A673 (cell line): ENCODE data around the gene PEAR1. TPM values are rescaled to one million over a fixed set of nuclear protein-coding genes. Genes with fewer than 3 reads are reported as not detected.

Experiments used
- BruUV-seq: library from RNA; stranded (reverse); fragments of 400-500 nt; replicated peaks from 2 replicates; lab custom pipeline; 2021; lab: Mats Ljungman, UMichigan
- CTCF ChIA-PET: fragments of 300-600 bp; sonication (Branson Sonifier 250); formaldehyde crosslinking; loops from one replicate; lab custom pipeline; 2022; ENCODE audit warnings: antibody characterized with exemption; lab: Charles Lee
- POLR2A ChIA-PET: fragments of 300-600 bp; sonication (Branson Sonifier 250); formaldehyde crosslinking; loops from one replicate; lab custom pipeline; 2022; ENCODE audit warnings: antibody characterized with exemption; ENCODE audit not compliant: low non-redundant PET; lab: Charles Lee
- DNase-seq: peaks from one replicate; pipeline ENCODE4 v3.0.0-alpha.2; 2015; ENCODE audit warnings: low spot score
- H3K27ac ChIP-seq: fragments of 200-600 bp; sonication (generic); 2 replicates; pipeline ENCODE4 v1.5.1; 2016; ENCODE audit warnings: mixed run types, low read depth, mild to moderate bottlenecking, mixed read lengths, antibody characterized with exemption, low read length; ENCODE audit not compliant: poor library complexity, severe bottlenecking
- H3K27me3 ChIP-seq: fragments of 200-600 bp; sonication (generic); replicated peaks from 2 replicates; pipeline ENCODE4 v1.6.1; 2017; ENCODE audit warnings: mixed run types, low read depth, mild to moderate bottlenecking, mixed read lengths, antibody characterized with exemption, low read length; ENCODE audit not compliant: insufficient read depth, poor library complexity
- H3K36me3 ChIP-seq: fragments of 200-600 bp; sonication (generic); 2 replicates; pipeline ENCODE4 v1.6.1; 2016; ENCODE audit warnings: mixed run types, mild to moderate bottlenecking, mixed read lengths, antibody characterized with exemption, low read length; ENCODE audit not compliant: insufficient read depth, poor library complexity, severe bottlenecking
- H3K4me1 ChIP-seq: fragments of 200-600 bp; sonication (generic); 2 replicates; pipeline ENCODE4 v1.6.1; 2017; ENCODE audit warnings: mixed run types, mild to moderate bottlenecking, mixed read lengths, antibody characterized with exemption, low read length; ENCODE audit not compliant: insufficient read depth, poor library complexity, severe bottlenecking
- H3K4me3 ChIP-seq: fragments of 200-600 bp; sonication (generic); 2 replicates; pipeline ENCODE4 v1.5.1; 2016; ENCODE audit warnings: low read depth, mixed run types, mild to moderate bottlenecking, mixed read lengths, low read length; ENCODE audit not compliant: poor library complexity, severe bottlenecking
- H3K9me3 ChIP-seq: fragments of 200-600 bp; sonication (generic); 2 replicates; pipeline ENCODE4 v1.6.1; 2016; ENCODE audit warnings: mixed run types, low read depth, mild to moderate bottlenecking, mixed read lengths, antibody characterized with exemption, low read length; ENCODE audit not compliant: poor library complexity, severe bottlenecking
- EZH2 ChIP-seq: fragments of 200-600 bp; sonication (generic); IDR thresholded peaks from 2 replicates; pipeline ENCODE4 v1.6.1; 2017; ENCODE audit warnings: borderline replicate concordance, low read depth, mild to moderate bottlenecking, mixed read lengths, antibody characterized with exemption, low read length; ENCODE audit not compliant: poor library complexity, severe bottlenecking
- intact Hi-C: fragments of 100-400 bp; cut with micrococcal nuclease; formaldehyde crosslinking; loops from one replicate; pipeline ENCODE4 v1.10.0; 2022; ENCODE audit not compliant: unreplicated experiment
- total RNA-seq: library from RNA; stranded (reverse); gene quantifications from 2 replicates; pipeline ENCODE4 v1.2.3, GENCODE V29; 2021
- TF ChIP-seq, protein P1 (sequence below): fragments of 300-800, 200-600 bp; sonication (generic); conservative IDR thresholded peaks from 2 replicates; pipeline ENCODE4 v1.5.1; 2017; ENCODE audit warnings: low read depth, mild to moderate bottlenecking, antibody characterized with exemption, low read length, moderate library complexity, mixed read lengths

PEAR1 gene
- total RNA-seq, 1 experiment from 2014 or later: 0.52 TPM

DNA sequence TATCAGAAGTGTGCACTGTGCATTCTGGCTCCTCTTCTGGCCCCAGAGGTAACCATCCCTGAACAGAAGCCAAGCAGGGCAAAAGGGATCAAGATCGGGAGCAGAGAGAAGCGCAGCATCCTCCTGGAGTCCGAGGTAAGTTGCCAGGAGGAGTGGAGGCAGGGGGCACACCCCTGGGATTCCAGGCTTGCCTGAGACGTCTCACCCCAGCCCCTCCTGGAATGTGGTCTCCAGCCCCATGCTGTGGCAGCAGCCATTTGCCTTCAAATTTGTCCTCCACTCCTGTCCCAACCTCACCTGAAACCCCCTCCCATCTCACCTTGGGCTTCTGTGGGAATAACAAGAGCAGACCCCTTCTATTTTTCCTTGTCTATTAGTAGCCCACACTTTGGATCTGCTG lies 37.0 kb downstream of the PEAR1 start:
- H3K36me3 ChIP-seq: no peaks in the 10 kb centered on the region
- no peak overlapping the region for H3K4me3 ChIP-seq
- no peaks in the 10 kb centered on the region for H3K9me3 ChIP-seq
- peaks cover 8% of the 10 kb centered on the region for H3K27me3 ChIP-seq
- POLR2A ChIA-PET: no interaction called here
- H3K27ac ChIP-seq: no peak overlapping the region
- BruUV-seq: no TSS peak
- TF ChIP-seq EZH2: no peak
- TF ChIP-seq, protein P1, sequence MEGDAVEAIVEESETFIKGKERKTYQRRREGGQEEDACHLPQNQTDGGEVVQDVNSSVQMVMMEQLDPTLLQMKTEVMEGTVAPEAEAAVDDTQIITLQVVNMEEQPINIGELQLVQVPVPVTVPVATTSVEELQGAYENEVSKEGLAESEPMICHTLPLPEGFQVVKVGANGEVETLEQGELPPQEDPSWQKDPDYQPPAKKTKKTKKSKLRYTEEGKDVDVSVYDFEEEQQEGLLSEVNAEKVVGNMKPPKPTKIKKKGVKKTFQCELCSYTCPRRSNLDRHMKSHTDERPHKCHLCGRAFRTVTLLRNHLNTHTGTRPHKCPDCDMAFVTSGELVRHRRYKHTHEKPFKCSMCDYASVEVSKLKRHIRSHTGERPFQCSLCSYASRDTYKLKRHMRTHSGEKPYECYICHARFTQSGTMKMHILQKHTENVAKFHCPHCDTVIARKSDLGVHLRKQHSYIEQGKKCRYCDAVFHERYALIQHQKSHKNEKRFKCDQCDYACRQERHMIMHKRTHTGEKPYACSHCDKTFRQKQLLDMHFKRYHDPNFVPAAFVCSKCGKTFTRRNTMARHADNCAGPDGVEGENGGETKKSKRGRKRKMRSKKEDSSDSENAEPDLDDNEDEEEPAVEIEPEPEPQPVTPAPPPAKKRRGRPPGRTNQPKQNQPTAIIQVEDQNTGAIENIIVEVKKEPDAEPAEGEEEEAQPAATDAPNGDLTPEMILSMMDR: no peak
- intact Hi-C loops: no loop called here
- CTCF ChIA-PET: no interaction called here
- no peaks in the 10 kb centered on the region for H3K4me1 ChIP-seq
- no peak for DNase-seq

- no peaks in the 10 kb centered on the region for H3K4me1 ChIP-seq
- peaks cover 8% of the 10 kb centered on the region for H3K27me3 ChIP-seq
- no peaks in the 10 kb centered on the region for H3K36me3 ChIP-seq
- no TSS peak for BruUV-seq
- no peak for DNase-seq
- no peaks in the 10 kb centered on the region for H3K9me3 ChIP-seq
- ChIA-PET CTCF (no interaction called here), POLR2A (no interaction called here)
- intact Hi-C loops: no loop called here
- TF ChIP-seq, protein P1: no peak
- no peak for TF ChIP-seq EZH2
- H3K4me3 ChIP-seq: no peak overlapping the region
- no peak overlapping the region for H3K27ac ChIP-seq
Measured at GRCh38 chr1:156931211-156931952, 37.9 kb downstream of the PEAR1 start.

GRCh38 chr1:156931974-156932710 lies 38.6 kb downstream of the PEAR1 start:
- intact Hi-C loops: no loop called here
- ChIA-PET CTCF (interaction anchor here (0.6 to 0.7 kb wide), 2 partner anchors 39 to 1193 kb away, joined by 9 to 15 read pairs; no protein-coding TSS in a partner anchor), POLR2A (interaction anchor here (0.6 kb wide), 1 partner anchor 41 kb away, joined by 3 read pairs; no protein-coding TSS in a partner anchor)
- no peaks in the 10 kb centered on the region for H3K9me3 ChIP-seq
- H3K36me3 ChIP-seq: no peaks in the 10 kb centered on the region
- H3K4me1 ChIP-seq: no peaks in the 10 kb centered on the region
- peaks cover 8% of the 10 kb centered on the region for H3K27me3 ChIP-seq
- no peak for DNase-seq
- H3K4me3 ChIP-seq: no peak overlapping the region
- TF ChIP-seq EZH2: no peak
- TF ChIP-seq, protein P1: no peak
- BruUV-seq: no TSS peak
- H3K27ac ChIP-seq: no peak overlapping the region
